Natural killer cell (primary cell): ENCODE data around the gene BAZ1A. TPM values are rescaled to one million over a fixed set of nuclear protein-coding genes. Genes with fewer than 3 reads are reported as not detected.

Source experiments
- ATAC-seq, 3 donors: fragments of 150-1000 bp in 2 of 3; fragments of 200-7000 bp in 1 of 3; cut with Tn5 transposase; 1 replicate in 1 of 3; 2 replicates in 2 of 3; pipeline ENCODE4 v1.10.0; 2021; ENCODE audit warnings: mild to moderate bottlenecking in 2 of 3, moderate library complexity in 2 of 3
- DNase-seq, 2 donors: peaks; one replicate each; pipeline versions ENCODE4 v3.0.0 to v3.0.0-alpha.2; 2013 to 2021; ENCODE audit warnings: mixed read lengths in 1 of 2
- H3K27ac ChIP-seq: one replicate; pipeline ENCODE4 v1.5.1; 2013; ENCODE audit warnings: mild to moderate bottlenecking, low read length
- H3K27me3 ChIP-seq: one replicate; pipeline ENCODE4 v1.6.1; 2013; ENCODE audit warnings: low read length; ENCODE audit not compliant: control insufficient read depth, insufficient read depth
- H3K36me3 ChIP-seq: one replicate; pipeline ENCODE4 v1.6.1; 2013; ENCODE audit warnings: low read length; ENCODE audit not compliant: control insufficient read depth, insufficient read depth
- H3K4me1 ChIP-seq: one replicate; pipeline ENCODE4 v1.6.1; 2013; ENCODE audit warnings: low read length; ENCODE audit not compliant: control insufficient read depth, insufficient read depth
- H3K4me3 ChIP-seq: one replicate; pipeline ENCODE4 v1.5.1; 2013; ENCODE audit warnings: low read length
- H3K9me3 ChIP-seq: one replicate; pipeline ENCODE4 v1.6.1; 2013; ENCODE audit warnings: low read length; ENCODE audit not compliant: control insufficient read depth, insufficient read depth
- H3K27ac Mint-ChIP-seq, 2 donors: one replicate each; pipeline ENCODE4 v1.8.0; 2022; ENCODE audit warnings: mild to moderate bottlenecking in 2 of 2, mixed read lengths in 2 of 2, moderate library complexity in 1 of 2
- H3K27me3 Mint-ChIP-seq, 2 donors: one replicate each; pipeline ENCODE4 v1.8.0; 2022; ENCODE audit warnings: low read depth in 2 of 2, mixed read lengths in 2 of 2
- H3K36me3 Mint-ChIP-seq: one replicate; pipeline ENCODE4 v1.8.0; 2022; ENCODE audit warnings: mixed read lengths
- H3K4me1 Mint-ChIP-seq, 2 donors: one replicate each; pipeline ENCODE4 v1.8.0; 2022; ENCODE audit warnings: mixed read lengths in 2 of 2
- H3K4me3 Mint-ChIP-seq: one replicate; pipeline ENCODE4 v1.8.0; 2022; ENCODE audit warnings: mild to moderate bottlenecking, moderate library complexity, mixed read lengths
- H3K9me3 Mint-ChIP-seq, 2 donors: one replicate each; pipeline ENCODE4 v1.8.0; 2022; ENCODE audit warnings: mixed read lengths in 2 of 2
- CTCF ChIP-seq: fragments of 200-600 bp; IDR thresholded peaks from one replicate; pipeline ENCODE4 v1.8.0; 2022; ENCODE audit warnings: antibody characterized with exemption
- WGBS: methylation state at CpG from one replicate; pipeline ENCODE4 v1.1.7; 2013; ENCODE audit warnings: missing lambda C conversion rate; ENCODE audit not compliant: insufficient coverage; 5-methylcytosine and 5-hydroxymethylcytosine counted together
- intact Hi-C: fragments of 100-400 bp; cut with micrococcal nuclease; formaldehyde crosslinking; loops from one replicate; pipeline ENCODE4 v1.14.2; 2022
- total RNA-seq, 4 donors: library from RNA; stranded (reverse); fragments of 120-200 nt in 1 of 4; gene quantifications; one replicate each; pipeline versions ENCODE4 v1.2.3 to v1.2.4, GENCODE V29; 2013 to 2022

The BAZ1A gene
- total RNA-seq, 3 donors from 2014 or later (not counting 1 experiment from before 2014, with no cell fraction given), result 54.6 to 89.5 (median 64.6) TPM

DNA sequence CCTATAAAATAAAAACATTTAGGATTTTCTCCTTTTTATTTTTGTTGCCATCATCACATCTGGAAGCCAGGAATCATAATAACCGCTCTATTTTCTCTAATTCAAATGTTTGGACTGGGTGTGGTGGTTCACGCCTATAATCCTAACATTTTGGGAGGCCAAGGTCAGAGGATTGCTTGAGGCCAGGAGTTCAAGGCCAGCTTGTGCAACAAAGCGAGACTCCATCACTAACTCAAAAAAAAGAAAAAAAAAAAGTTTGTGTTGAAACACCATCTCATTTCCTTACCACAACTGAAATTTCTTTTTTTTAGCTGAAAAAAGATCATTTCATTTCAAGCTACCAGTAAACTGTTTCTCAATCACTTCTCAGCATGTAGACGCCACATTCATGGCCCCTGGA is 8.8 kb upstream of the BAZ1A start:
- intact Hi-C loops, result no loop called here
- Mint-ChIP-seq H3K27ac (no peak overlapping the region), H3K4me3 (no peak overlapping the region), H3K36me3 (no peaks in the 10 kb centered on the region), H3K4me1 (no peaks in the 10 kb centered on the region), H3K27me3 (no peaks in the 10 kb centered on the region), H3K9me3 (no peaks in the 10 kb centered on the region)
- H3K4me3 ChIP-seq, result no peak overlapping the region
- no peak overlapping the region for H3K27ac ChIP-seq
- no peaks in the 10 kb centered on the region for H3K36me3 ChIP-seq
- no peaks in the 10 kb centered on the region for H3K4me1 ChIP-seq
- H3K27me3 ChIP-seq, result no peaks in the 10 kb centered on the region
- TF ChIP-seq CTCF, result no peak
- no peaks in the 10 kb centered on the region for H3K9me3 ChIP-seq
- no peak for DNase-seq
- ATAC-seq, result no peak
- 92% methylated on average over 2 of the region's 4 CpGs for WGBS

DNA sequence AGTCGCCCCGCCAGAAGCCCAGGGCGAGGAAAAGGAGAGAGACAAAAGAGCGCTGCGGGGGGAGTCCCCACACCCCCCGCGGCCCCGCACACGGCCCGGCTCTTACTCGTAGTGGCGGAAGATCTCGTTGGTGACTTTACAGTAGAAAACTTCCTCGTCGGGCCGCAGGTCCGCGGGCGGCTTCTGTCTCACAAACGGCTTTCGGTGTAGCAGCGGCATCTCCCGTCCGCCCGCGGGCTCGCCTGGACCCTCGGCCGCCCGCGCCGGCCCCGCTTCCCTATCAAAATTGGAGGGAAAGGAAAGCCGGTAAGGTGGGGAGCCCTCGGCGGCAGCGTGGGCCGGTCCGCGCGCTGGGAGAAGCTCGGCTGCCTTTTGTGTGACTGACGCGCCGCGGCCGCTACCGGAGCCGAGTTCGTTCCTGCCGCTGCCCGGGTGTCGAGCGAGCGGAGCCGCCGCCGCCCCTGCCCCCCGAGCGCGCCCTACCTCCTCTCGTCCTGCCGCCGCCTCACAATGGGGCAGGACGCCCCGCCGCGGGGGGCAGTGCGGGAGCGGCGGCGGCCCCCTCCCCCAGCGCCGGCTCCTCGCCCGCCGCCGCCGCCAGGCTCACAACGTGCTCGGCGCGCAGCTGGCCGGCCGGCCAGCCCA is 652 bp downstream of the BAZ1A start:
- Histone ChIP-seq H3K27me3 (no peaks in the 10 kb centered on the region), H3K4me1 (peaks cover 8% of the 10 kb centered on the region), H3K4me3 (peak overlapping the region; percentile 93), H3K9me3 (no peaks in the 10 kb centered on the region), H3K36me3 (peaks cover 4% of the 10 kb centered on the region), H3K27ac (peak overlapping the region; percentile 98)
- DNase-seq, result peak in 1 of 2 donors; percentile 82
- WGBS, result under 1% methylated on average over 85 of the region's 85 CpGs
- ATAC-seq, result peak; percentile 47 to 66 (median 53)
- intact Hi-C loops, result loop anchor here (1.0 to 10.0 kb wide), 6 partner anchors 108 to 543 kb away; partner anchors contain the start of genes EAPP, NFKBIA, PPP2R3C and PRORP
- TF ChIP-seq CTCF, result peak; percentile 23
- Mint-ChIP-seq H3K4me3 (peak overlapping the region; percentile 92), H3K27ac (peak overlapping the region; percentile 97 to 99), H3K36me3 (no peaks in the 10 kb centered on the region), H3K27me3 (no peaks in the 10 kb centered on the region), H3K9me3 (no peaks in the 10 kb centered on the region), H3K4me1 (peaks cover 38 to 42% of the 10 kb centered on the region in 2 donors)

DNA sequence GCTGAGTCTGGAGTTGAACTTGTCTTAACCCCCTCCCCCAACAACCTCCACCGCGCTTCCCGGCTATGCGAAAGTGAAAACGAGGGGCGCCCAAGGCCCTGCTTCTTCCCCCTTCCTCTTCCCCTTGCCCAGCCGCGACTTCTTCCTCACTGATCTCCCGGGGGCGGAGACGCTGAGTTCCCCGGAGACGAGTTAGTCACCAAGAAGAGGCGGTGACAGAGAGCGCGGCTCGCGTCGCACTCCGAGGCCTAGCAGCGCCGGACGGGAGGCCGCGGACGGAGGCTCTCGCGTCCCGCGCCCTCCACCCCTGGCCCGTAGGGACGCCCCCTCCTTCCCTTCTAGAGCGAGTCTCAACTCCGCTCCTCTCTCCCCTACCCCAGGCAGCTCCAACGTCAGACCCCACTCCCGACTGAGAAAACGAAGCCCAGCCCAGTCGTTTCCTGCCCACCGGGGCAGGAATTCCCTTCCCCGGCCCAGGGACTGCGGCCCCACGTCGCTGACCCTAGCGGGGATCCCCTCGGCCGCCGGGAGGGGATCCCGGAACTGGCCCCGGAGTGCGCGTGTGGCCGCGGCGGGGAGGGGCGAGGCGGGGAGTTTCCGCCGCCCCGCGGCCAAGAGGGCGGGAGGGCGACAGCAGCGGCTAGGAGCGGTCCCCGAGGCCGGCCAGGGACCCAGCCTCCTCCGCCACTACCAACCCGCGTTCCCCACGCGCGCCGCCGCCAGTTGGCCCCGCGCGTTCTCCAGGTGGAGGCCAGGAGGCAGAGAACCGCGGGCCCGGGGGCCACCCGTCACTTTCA is 1.4 kb downstream of the BAZ1A start:
- WGBS, result under 1% methylated on average over 81 of the region's 81 CpGs
- Histone ChIP-seq H3K4me3 (peak overlapping the region; percentile 93), H3K9me3 (no peaks in the 10 kb centered on the region), H3K4me1 (peaks cover 8% of the 10 kb centered on the region), H3K27ac (peak overlapping the region; percentile 98), H3K36me3 (peaks cover 8% of the 10 kb centered on the region), H3K27me3 (no peaks in the 10 kb centered on the region)
- no peaks in the 10 kb centered on the region for H3K9me3 Mint-ChIP-seq
- H3K27ac Mint-ChIP-seq, result peak overlapping the region; percentile 97 to 99
- ATAC-seq (peak; percentile 65 to 87 (median 78)), DNase-seq (peak; percentile 82 to 90)
- H3K4me3 Mint-ChIP-seq, result peak overlapping the region; percentile 92
- peaks cover 44 to 47% of the 10 kb centered on the region in 2 donors for H3K4me1 Mint-ChIP-seq
- no peaks in the 10 kb centered on the region for H3K36me3 Mint-ChIP-seq
- no peak for TF ChIP-seq CTCF
- no peaks in the 10 kb centered on the region for H3K27me3 Mint-ChIP-seq
- intact Hi-C loops, result loop anchor here (1.0 to 10.0 kb wide), 9 partner anchors 16 to 544 kb away; partner anchors contain the start of genes EAPP, FAM177A1, NFKBIA and PPP2R3C
